ENCODE results near the gene MPL. TPM values are rescaled to one million over a fixed set of nuclear protein-coding genes. Genes with fewer than 3 reads are reported as not detected.

The MPL gene
- total and polyA plus RNA-seq, 2 of the 13 experiments (the other 11 are each of a cell fraction or from before 2014, with no cell fraction given), result not detected

- Histone ChIP-seq H3K4me3 (replicated peaks in 1 of 3; ENCODE audit: insufficient read depth in 1 of 3, low read depth in 2 of 3, low read length in 3 of 3) (no peak overlapping the region), H3K27me3 (ENCODE audit: control insufficient read depth in 1 of 2, insufficient read depth in 2 of 2, low read length in 2 of 2) (peaks cover 0 to 3% of the 10 kb centered on the region in 2 experiments; a peak in 1 of 5 replicates), H3K4me2 (ENCODE audit: low read depth, low read length) (no peak overlapping the region), H3K9ac (ENCODE audit: insufficient read depth, low read depth, low read length) (no peak overlapping the region), H3K36me3 (replicated peaks in 1 of 2; ENCODE audit: control insufficient read depth in 1 of 2, insufficient read depth in 2 of 2, low read length in 2 of 2) (peaks cover 17 to 49% of the 10 kb centered on the region in 2 experiments), H3K9me3 (ENCODE audit: low read length) (no peaks in the 10 kb centered on the region), H4K20me1 (ENCODE audit: insufficient read depth, low read length) (no peaks in the 10 kb centered on the region), H2AFZ (ENCODE audit: low read length) (no peak overlapping the region), H3K79me2 (ENCODE audit: insufficient read depth, low read length) (peaks cover 31% of the 10 kb centered on the region), H3K4me1 (ENCODE audit: insufficient read depth, low read length) (peaks cover 40% of the 10 kb centered on the region), H3K27ac (ENCODE audit: extremely low read length, insufficient read depth, low read length) (no peak overlapping the region)
- FAIRE-seq (no peak), ATAC-seq (no peak), DNase-seq (ENCODE audit: low spot score) (no peak)
- in situ Hi-C loops (cut with HindIII; ENCODE audit: extremely low pct_ligation_motif_present, low pct_unique_long_range_greater_than_20kb) (no loop called here), intact Hi-C loops (cut with micrococcal nuclease; ENCODE audit: unreplicated experiment) (no loop called here)
- ChIA-PET POLR2A (no interaction called here), CTCF (ENCODE audit: low intra/inter-chr PET ratio, low total read pairs) (no interaction called here)
- no TSS peak for BruUV-seq (replicated peaks)
- WGBS (ENCODE audit: low lambda C conversion rate), result 98% methylated on average over 6 of the region's 6 CpGs
- TF ChIP-seq HNF4A (CRISPR knock-in tag; IDR thresholded peaks at IDR 0.05) (no peak), KAT8 (CRISPR knock-in tag; IDR thresholded peaks at IDR 0.05) (no peak), GLMP (CRISPR knock-in tag; IDR thresholded peaks at IDR 0.05; ENCODE audit: borderline replicate concordance) (no peak), SKI (IDR thresholded peaks at IDR 0.05; ENCODE audit: partially characterized antibody) (no peak), ZNF317 (CRISPR knock-in tag; IDR thresholded peaks at IDR 0.05) (no peak), FOXA1 (IDR thresholded peaks at IDR 0.05) (no peak), FOXA1 (CRISPR knock-in tag; IDR thresholded peaks at IDR 0.05) (no peak), STAT5B (CRISPR knock-in tag; IDR thresholded peaks at IDR 0.05) (no peak), ETS1 (CRISPR knock-in tag; IDR thresholded peaks at IDR 0.05) (no peak), GFI1 (CRISPR knock-in tag; IDR thresholded peaks at IDR 0.05; ENCODE audit: borderline replicate concordance) (no peak), KDM2A (CRISPR knock-in tag; IDR thresholded peaks at IDR 0.05; ENCODE audit: borderline replicate concordance, low read depth) (no peak), KMT2B (CRISPR knock-in tag; IDR thresholded peaks at IDR 0.05) (no peak), ZNF670 (CRISPR knock-in tag; IDR thresholded peaks at IDR 0.05; ENCODE audit: borderline replicate concordance) (no peak), KIAA2018 (CRISPR knock-in tag; IDR thresholded peaks at IDR 0.05; ENCODE audit: borderline replicate concordance) (no peak), ZFP90 (CRISPR knock-in tag; IDR thresholded peaks at IDR 0.05; ENCODE audit: borderline replicate concordance) (no peak), SNRNP70 (IDR thresholded peaks at IDR 0.05; ENCODE audit: low read depth, low read length) (no peak), ZNF180 (CRISPR knock-in tag; IDR thresholded peaks at IDR 0.05; ENCODE audit: borderline replicate concordance, low read depth) (no peak)
Measured at GRCh38 chr1:43386676-43387075, 49.1 kb downstream of the MPL start.

Measured in HepG2 (cell line).